ENCODE measurements around the gene PARD3B. TPM values are rescaled to one million over a fixed set of nuclear protein-coding genes. Genes with fewer than 3 reads are reported as not detected.

Gene PARD3B
- total RNA-seq, 2 experiments from 2014 or later, result 0.49 to 1.1 TPM

- H3K9me3 Mint-ChIP-seq, result no peaks in the 10 kb centered on the region
- no peak for DNase-seq
- H3K27me3 Mint-ChIP-seq, result no peaks in the 10 kb centered on the region
- H3K27ac Mint-ChIP-seq, result no peak overlapping the region
- no peaks in the 10 kb centered on the region for H3K36me3 Mint-ChIP-seq
- no peak overlapping the region for H3K4me3 Mint-ChIP-seq
- H3K4me1 Mint-ChIP-seq, result no peaks in the 10 kb centered on the region
Measured at GRCh38 chr2:204791230-204791629, 246.0 kb downstream of the PARD3B start.

GRCh38 chr2:204794624-204795023, 249.3 kb downstream of the PARD3B start:
- DNase-seq, result no peak
- Mint-ChIP-seq H3K27ac (no peak overlapping the region), H3K9me3 (no peaks in the 10 kb centered on the region), H3K4me1 (no peaks in the 10 kb centered on the region), H3K27me3 (no peaks in the 10 kb centered on the region), H3K36me3 (no peaks in the 10 kb centered on the region), H3K4me3 (no peak overlapping the region)

DNA sequence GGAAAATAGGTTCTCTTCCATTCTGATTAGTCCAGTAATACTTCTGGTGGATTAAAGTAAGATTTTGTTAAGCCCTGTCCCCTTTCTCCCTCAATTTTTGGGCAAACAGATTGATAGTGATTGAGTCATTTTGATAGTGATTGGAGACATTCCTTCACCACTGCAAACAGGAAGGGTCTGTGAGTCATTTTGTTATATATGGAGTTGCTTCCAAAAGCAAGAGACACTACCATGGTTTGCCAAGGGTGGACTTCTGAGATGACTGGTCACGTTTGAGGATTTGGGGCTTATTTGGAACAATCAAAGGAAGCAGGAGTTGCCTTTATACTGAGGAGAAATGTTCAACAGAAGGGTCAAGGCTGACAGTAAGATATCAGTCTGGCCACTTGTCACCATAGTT, 249.9 kb downstream of the PARD3B start:
- Mint-ChIP-seq H3K9me3 (no peaks in the 10 kb centered on the region), H3K27ac (no peak overlapping the region), H3K27me3 (no peaks in the 10 kb centered on the region), H3K36me3 (no peaks in the 10 kb centered on the region), H3K4me1 (no peaks in the 10 kb centered on the region), H3K4me3 (no peak overlapping the region)
- DNase-seq, result no peak

DNA sequence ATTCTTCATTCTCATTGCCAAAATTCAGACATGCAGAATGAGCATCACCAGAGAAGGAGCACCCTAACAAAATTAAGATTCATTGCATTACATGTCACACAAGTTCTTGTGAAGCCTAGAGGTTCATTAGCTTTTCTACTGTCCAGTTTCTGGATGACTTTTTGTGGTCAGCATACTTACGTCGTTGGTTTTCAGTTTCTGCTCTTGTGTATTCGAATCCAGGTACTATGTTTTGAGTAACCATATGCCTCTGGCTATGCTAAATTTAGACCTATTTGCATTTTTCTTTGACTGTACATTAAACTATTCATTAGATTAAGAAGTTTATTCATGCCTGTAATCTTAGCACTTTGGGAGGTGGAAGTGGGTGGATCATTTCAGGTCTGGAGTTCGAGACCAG, 251.3 kb downstream of the PARD3B start:
- no peak overlapping the region for H3K27ac Mint-ChIP-seq
- H3K36me3 Mint-ChIP-seq, result no peaks in the 10 kb centered on the region
- no peak overlapping the region for H3K4me3 Mint-ChIP-seq
- H3K4me1 Mint-ChIP-seq, result no peaks in the 10 kb centered on the region
- no peak for DNase-seq
- no peaks in the 10 kb centered on the region for H3K27me3 Mint-ChIP-seq
- peaks cover 5% of the 10 kb centered on the region for H3K9me3 Mint-ChIP-seq

DNA sequence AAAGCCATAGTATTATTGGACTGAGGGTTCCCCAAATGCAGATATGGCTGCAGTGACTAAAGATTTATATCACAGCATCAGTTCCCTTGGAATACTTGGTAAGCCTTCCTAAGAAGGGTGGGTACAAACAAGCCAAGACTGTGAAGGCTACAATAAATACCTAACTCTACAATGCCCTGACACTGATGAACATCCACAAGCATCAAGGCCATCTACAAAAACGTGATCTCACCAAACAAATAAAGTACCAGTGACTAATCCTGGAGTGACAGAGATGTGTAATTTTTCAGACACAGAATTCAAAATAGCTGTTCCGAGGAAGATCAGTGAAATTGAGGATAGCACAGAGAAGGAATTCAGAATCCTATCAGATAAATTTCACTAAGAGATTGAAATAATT, 254.5 kb downstream of the PARD3B start:
- Mint-ChIP-seq H3K27ac (no peak overlapping the region), H3K27me3 (no peaks in the 10 kb centered on the region), H3K4me3 (no peak overlapping the region), H3K36me3 (peaks cover 2% of the 10 kb centered on the region), H3K4me1 (peaks cover 4% of the 10 kb centered on the region), H3K9me3 (peaks cover 8% of the 10 kb centered on the region)
- DNase-seq, result no peak

DNA sequence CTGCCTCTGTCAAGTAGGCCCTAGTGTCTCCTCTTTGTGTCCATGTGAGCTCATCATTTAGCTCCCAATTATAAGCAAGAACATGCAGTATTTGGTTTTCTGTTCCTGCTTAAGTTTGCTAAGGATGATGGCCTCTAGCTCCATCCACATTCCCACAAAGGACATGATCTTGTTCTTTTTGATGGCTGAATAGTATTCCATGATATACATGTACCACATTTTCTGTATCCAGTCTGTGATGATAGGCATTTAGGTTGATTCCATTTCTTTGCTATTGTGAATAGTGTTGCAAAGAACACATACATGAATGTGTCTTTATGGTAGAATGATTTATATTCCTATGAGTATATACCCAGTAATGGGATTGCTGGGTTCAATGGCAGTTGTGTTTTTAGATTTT, 263.2 kb downstream of the PARD3B start:
- Mint-ChIP-seq H3K36me3 (peaks cover 4% of the 10 kb centered on the region), H3K27ac (no peak overlapping the region), H3K27me3 (no peaks in the 10 kb centered on the region), H3K9me3 (peaks cover 45% of the 10 kb centered on the region), H3K4me3 (no peak overlapping the region), H3K4me1 (peaks cover 1% of the 10 kb centered on the region)
- no peak for DNase-seq

GRCh38 chr2:204824751-204825453, 279.6 kb downstream of the PARD3B start:
- peaks cover 10% of the 10 kb centered on the region for H3K9me3 Mint-ChIP-seq
- no peaks in the 10 kb centered on the region for H3K4me1 Mint-ChIP-seq
- DNase-seq, result no peak
- no peak overlapping the region for H3K27ac Mint-ChIP-seq
- no peaks in the 10 kb centered on the region for H3K27me3 Mint-ChIP-seq
- peaks cover 6% of the 10 kb centered on the region for H3K36me3 Mint-ChIP-seq
- no peak overlapping the region for H3K4me3 Mint-ChIP-seq

DNA sequence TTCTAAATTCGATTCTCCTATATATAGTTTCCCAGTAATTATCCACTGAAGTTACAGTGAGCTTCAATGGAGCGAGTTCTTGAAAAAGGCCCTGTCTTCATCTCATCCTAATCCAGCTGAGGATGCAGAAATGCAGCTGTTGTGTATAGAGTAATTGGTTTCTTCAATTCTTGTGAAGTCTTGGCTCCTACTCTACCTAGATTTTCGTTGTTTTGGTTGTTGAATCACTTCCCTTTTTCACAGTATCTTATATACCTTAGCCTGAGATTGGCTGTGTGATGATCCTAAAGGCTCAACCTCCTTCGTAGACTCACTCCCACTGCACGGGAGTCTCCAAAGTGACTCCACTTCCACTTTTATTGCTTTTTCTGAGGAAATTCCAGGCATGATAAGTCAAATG, 280.4 kb downstream of the PARD3B start:
- peaks cover 6% of the 10 kb centered on the region for H3K36me3 Mint-ChIP-seq
- no peak overlapping the region for H3K4me3 Mint-ChIP-seq
- no peaks in the 10 kb centered on the region for H3K4me1 Mint-ChIP-seq
- DNase-seq, result no peak
- peaks cover 12% of the 10 kb centered on the region for H3K9me3 Mint-ChIP-seq
- no peak overlapping the region for H3K27ac Mint-ChIP-seq
- no peaks in the 10 kb centered on the region for H3K27me3 Mint-ChIP-seq

GRCh38 chr2:204827701-204828590, 282.7 kb downstream of the PARD3B start:
- Mint-ChIP-seq H3K4me1 (no peaks in the 10 kb centered on the region), H3K9me3 (peaks cover 7% of the 10 kb centered on the region), H3K27ac (no peak overlapping the region), H3K4me3 (no peak overlapping the region), H3K36me3 (peaks cover 5% of the 10 kb centered on the region), H3K27me3 (no peaks in the 10 kb centered on the region)
- no peak for DNase-seq

DNA sequence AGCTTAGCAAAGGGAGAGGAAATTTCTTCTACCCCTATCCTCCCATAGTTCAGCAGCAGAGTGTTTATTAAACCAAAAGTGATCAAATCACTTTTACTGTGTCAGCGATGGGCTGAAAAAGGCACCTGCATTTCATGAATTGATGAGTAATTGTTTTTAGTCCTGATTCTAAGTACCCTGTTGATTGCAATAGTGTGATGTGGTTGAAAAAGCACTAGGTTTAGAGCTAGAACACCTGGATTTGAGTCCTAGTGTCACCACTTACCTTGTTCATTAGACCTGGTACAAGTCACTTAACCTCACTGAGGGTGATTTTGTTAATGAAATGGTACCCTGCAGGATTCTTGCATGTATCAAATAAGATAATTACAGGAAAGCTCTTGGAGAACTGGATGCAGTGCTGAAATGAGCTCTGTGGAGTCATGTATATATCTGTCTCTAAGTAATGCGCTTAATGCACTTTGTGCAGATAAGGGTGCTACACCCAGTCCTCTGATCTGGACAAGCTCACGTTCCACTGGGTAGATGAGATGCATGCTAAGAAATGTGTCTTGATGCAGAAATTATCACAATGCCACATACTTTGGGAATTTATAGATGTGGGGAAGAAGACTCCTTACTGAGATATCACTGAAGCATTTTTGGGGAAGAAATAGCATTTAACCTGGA, 289.6 kb downstream of the PARD3B start:
- no peak overlapping the region for H3K27ac Mint-ChIP-seq
- peaks cover 2% of the 10 kb centered on the region for H3K9me3 Mint-ChIP-seq
- no peak overlapping the region for H3K4me3 Mint-ChIP-seq

GRCh38 chr2:204835786-204836185, 290.5 kb downstream of the PARD3B start:
- no peak for DNase-seq
- H3K27ac Mint-ChIP-seq, result no peak overlapping the region
- H3K4me1 Mint-ChIP-seq, result peaks cover 4% of the 10 kb centered on the region
- no peaks in the 10 kb centered on the region for H3K9me3 Mint-ChIP-seq
- no peak overlapping the region for H3K4me3 Mint-ChIP-seq
- H3K36me3 Mint-ChIP-seq, result no peaks in the 10 kb centered on the region
- H3K27me3 Mint-ChIP-seq, result no peaks in the 10 kb centered on the region

More for the DNA sequence above, 289.6 kb downstream of the PARD3B start:
- no peaks in the 10 kb centered on the region for H3K27me3 Mint-ChIP-seq
- no peaks in the 10 kb centered on the region for H3K36me3 Mint-ChIP-seq
- H3K4me1 Mint-ChIP-seq, result no peaks in the 10 kb centered on the region
- DNase-seq, result no peak

DNA sequence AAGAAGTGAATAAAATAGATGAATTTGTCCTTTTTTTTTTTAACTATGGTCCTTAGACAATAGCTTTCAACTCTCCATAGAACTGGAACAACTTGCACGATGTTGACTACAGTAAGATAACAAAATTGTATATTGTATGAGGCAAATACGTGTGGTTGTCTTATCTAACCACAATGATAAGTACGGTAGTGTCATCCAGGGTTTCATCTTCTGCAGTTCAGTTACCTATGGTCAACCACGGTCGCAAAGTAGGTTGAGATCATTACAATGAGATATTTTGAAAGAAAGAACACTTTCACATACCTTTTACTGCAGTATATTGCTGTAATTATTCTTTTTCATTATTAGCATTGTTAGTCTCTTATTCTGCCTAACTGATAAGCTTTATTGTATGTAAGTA, 295.2 kb downstream of the PARD3B start:
- Mint-ChIP-seq H3K27me3 (no peaks in the 10 kb centered on the region), H3K4me3 (no peak overlapping the region), H3K9me3 (no peaks in the 10 kb centered on the region), H3K36me3 (no peaks in the 10 kb centered on the region), H3K4me1 (peaks cover 7% of the 10 kb centered on the region), H3K27ac (no peak overlapping the region)
- DNase-seq, result no peak

- Mint-ChIP-seq H3K4me3 (no peak overlapping the region), H3K9me3 (no peaks in the 10 kb centered on the region), H3K27ac (no peak overlapping the region)
Measured at GRCh38 chr2:204842068-204842467, 296.8 kb downstream of the PARD3B start.

GRCh38 chr2:204842661-204843485, 297.6 kb downstream of the PARD3B start:
- Mint-ChIP-seq H3K36me3 (no peaks in the 10 kb centered on the region), H3K27me3 (no peaks in the 10 kb centered on the region), H3K9me3 (no peaks in the 10 kb centered on the region), H3K27ac (no peak overlapping the region), H3K4me3 (no peak overlapping the region), H3K4me1 (peaks cover 7% of the 10 kb centered on the region)
- no peak for DNase-seq

More at GRCh38 chr2:204842068-204842467, 296.8 kb downstream of the PARD3B start:
- peaks cover 7% of the 10 kb centered on the region for H3K4me1 Mint-ChIP-seq
- no peaks in the 10 kb centered on the region for H3K27me3 Mint-ChIP-seq
- no peaks in the 10 kb centered on the region for H3K36me3 Mint-ChIP-seq
- DNase-seq, result no peak

All from activated naive CD8-positive, alpha-beta T cell treated with anti-CD3 and anti-CD28 coated beads for 36 hours (primary cell).